ENCODE results near the gene ARHGAP30.

The ARHGAP30 gene

GRCh38 chr1:161074676-161075368 is 5.1 kb upstream of the ARHGAP30 start:
- Histone ChIP-seq H3K9me3 (ENCODE audit: control insufficient read depth, insufficient read depth, low read length) (no peaks in the 10 kb centered on the region), H3K9me2 (replicated peaks; ENCODE audit: control insufficient read depth, low read length) (no peaks in the 10 kb centered on the region), H3K36me3 (ENCODE audit: control insufficient read depth, low read length) (no peaks in the 10 kb centered on the region), H3K27ac (ENCODE audit: low read depth, low read length) (no peak overlapping the region), H3K4me1 (ENCODE audit: control insufficient read depth, low read length) (peaks cover 14% of the 10 kb centered on the region), H3K27me3 (ENCODE audit: control insufficient read depth, low read length) (no peaks in the 10 kb centered on the region), H3K79me2 (ENCODE audit: control insufficient read depth, low read length) (no peaks in the 10 kb centered on the region), H4K20me1 (ENCODE audit: control insufficient read depth, insufficient read depth, low read depth, low read length) (no peaks in the 10 kb centered on the region), H3F3A (ENCODE audit: control insufficient read depth, insufficient read depth) (0 out of 2 replicates have a peak, but pooled peaks cover 2% of the 10 kb centered on the region), H3K4me2 (ENCODE audit: low read length) (no peak overlapping the region), H3K4me3 (ENCODE audit: low read length) (no peak overlapping the region)
- no peak for TF ChIP-seq CTCF (IDR thresholded peaks at IDR 0.05; ENCODE audit: low read depth, low read length, poor library complexity, severe bottlenecking)
- no peak for TF ChIP-seq EZH2phosphoT487 (IDR thresholded peaks at IDR 0.05; ENCODE audit: borderline replicate concordance, low read length)

GRCh38 chr1:161073474-161074121 is 3.9 kb upstream of the ARHGAP30 start:
- H3K9me3 ChIP-seq (ENCODE audit: control insufficient read depth, insufficient read depth, low read length): no peaks in the 10 kb centered on the region
- H3K9me2 ChIP-seq (replicated peaks; ENCODE audit: control insufficient read depth, low read length): no peaks in the 10 kb centered on the region
- H3K4me3 ChIP-seq (ENCODE audit: low read length): no peak overlapping the region
- no peaks in the 10 kb centered on the region for H4K20me1 ChIP-seq (ENCODE audit: control insufficient read depth, insufficient read depth, low read depth, low read length)
- no peaks in the 10 kb centered on the region for H3K27me3 ChIP-seq (ENCODE audit: control insufficient read depth, low read length)
- peaks cover 10% of the 10 kb centered on the region for H3K36me3 ChIP-seq (ENCODE audit: control insufficient read depth, low read length)
- H3K27ac ChIP-seq (ENCODE audit: low read depth, low read length): no peak overlapping the region
- peaks cover 11% of the 10 kb centered on the region for H3K79me2 ChIP-seq (ENCODE audit: control insufficient read depth, low read length)
- peaks cover 2% of the 10 kb centered on the region; the same call in 1 of the 2 replicates for H3F3A ChIP-seq (ENCODE audit: control insufficient read depth, insufficient read depth)
- H3K4me2 ChIP-seq (ENCODE audit: low read length): no peak overlapping the region
- H3K4me1 ChIP-seq (ENCODE audit: control insufficient read depth, low read length): peaks cover 17% of the 10 kb centered on the region
- TF ChIP-seq CTCF (IDR thresholded peaks at IDR 0.05; ENCODE audit: low read depth, low read length, poor library complexity, severe bottlenecking): no peak
- TF ChIP-seq EZH2phosphoT487 (IDR thresholded peaks at IDR 0.05; ENCODE audit: borderline replicate concordance, low read length): no peak

DNA sequence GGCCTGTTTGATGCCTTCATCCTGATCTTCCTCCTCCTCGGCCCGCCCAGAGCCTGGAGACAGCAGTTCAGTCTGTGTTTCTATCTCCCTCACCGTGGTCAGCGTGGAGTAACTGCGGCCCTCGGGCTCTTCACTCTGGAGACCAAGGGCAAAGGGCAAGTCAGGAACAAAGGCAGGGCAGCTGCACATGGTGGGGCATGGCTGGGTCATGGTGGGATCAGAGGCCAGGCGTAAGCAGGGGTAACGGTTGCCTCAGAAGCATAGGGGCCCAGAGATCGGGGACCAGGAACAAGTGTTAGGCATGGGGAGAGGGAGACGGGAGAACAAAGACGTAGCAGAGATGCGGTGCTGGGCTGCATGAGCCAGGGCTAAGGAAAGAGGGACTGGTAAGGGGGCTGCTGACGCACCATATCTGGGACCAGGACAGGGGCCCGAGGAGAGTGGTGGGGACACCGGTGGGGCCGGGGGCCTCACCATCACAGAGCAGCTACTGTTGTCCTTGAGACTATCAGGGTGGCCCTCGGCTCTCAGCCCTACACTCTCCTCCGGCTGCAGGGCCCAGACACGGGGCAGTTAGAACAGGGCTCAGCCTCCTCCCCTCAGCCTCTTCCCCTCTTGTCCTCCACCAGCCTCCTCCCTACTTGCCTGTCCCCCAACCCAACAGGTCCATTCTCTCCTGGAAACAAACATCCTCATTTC is 3.2 kb upstream of the ARHGAP30 start:
- H3K27ac ChIP-seq (ENCODE audit: low read depth, low read length): no peak overlapping the region

More for the DNA sequence above, 3.2 kb upstream of the ARHGAP30 start:
- H3K4me1 ChIP-seq (ENCODE audit: control insufficient read depth, low read length): peaks cover 24% of the 10 kb centered on the region
- peaks cover 1% of the 10 kb centered on the region; the same call in 1 of the 2 replicates for H4K20me1 ChIP-seq (ENCODE audit: control insufficient read depth, insufficient read depth, low read depth, low read length)
- no peak overlapping the region for H3K4me2 ChIP-seq (ENCODE audit: low read length)
- peaks cover 2% of the 10 kb centered on the region; the same call in 1 of the 2 replicates for H3F3A ChIP-seq (ENCODE audit: control insufficient read depth, insufficient read depth)
- no peaks in the 10 kb centered on the region for H3K9me3 ChIP-seq (ENCODE audit: control insufficient read depth, insufficient read depth, low read length)
- no peak overlapping the region for H3K4me3 ChIP-seq (ENCODE audit: low read length)
- H3K9me2 ChIP-seq (replicated peaks; ENCODE audit: control insufficient read depth, low read length): no peaks in the 10 kb centered on the region
- peaks cover 18% of the 10 kb centered on the region for H3K79me2 ChIP-seq (ENCODE audit: control insufficient read depth, low read length)
- TF ChIP-seq EZH2phosphoT487 (IDR thresholded peaks at IDR 0.05; ENCODE audit: borderline replicate concordance, low read length) (no peak), CTCF (IDR thresholded peaks at IDR 0.05; ENCODE audit: low read depth, low read length, poor library complexity, severe bottlenecking) (no peak)
- peaks cover 13% of the 10 kb centered on the region for H3K36me3 ChIP-seq (ENCODE audit: control insufficient read depth, low read length)
- no peaks in the 10 kb centered on the region for H3K27me3 ChIP-seq (ENCODE audit: control insufficient read depth, low read length)

Data from DOHH2 (cell line).